ENCODE data around the gene GOLGA2.

Gene GOLGA2

DNA sequence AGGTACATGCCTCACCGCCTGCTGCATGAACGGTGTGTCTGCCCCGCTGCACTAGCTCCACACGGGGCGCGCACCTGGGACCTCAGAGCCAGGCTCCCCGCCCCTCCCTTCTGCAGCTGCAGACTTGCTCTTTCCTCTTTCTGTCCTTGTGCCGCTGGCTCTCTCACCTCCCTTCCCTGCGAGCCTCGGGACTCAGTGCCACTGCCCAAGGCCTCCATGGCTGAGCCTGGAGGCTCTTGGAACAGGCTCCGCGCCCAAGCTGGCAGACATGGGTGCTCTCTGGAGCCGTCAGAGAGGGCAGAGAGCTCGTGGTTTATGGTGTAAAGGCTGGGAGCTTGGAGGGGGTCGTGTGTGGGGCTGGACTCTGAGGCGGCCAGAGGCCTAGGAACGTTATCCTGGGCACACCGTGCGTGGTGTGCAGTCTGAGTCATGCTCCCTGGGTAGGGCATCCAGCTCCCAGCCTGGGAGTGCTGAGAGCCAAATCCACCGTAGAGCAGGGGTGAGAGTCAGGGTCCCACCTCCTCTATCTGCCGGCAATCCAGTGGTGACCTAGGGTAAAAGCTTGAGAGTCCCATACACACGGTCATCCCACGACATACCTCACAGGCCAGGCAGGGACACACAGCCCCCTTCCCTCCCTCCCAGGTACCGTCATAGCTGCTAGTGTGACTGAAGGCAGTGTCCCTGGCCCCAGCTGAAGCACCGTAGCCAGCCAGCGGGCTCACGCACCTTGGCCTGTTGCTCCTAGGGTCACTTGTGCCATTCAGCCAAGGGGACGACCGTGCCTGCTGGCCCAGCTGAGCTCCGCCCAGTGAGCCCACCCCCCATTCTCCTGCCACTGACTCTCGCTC lies 22.4 kb downstream of the GOLGA2 start:
- peak overlapping the region; percentile 4 for H3K9ac ChIP-seq (ENCODE audit: low read depth, low read length, poor library complexity)
- peak overlapping the region; percentile 61 for H2BK120ac ChIP-seq (ENCODE audit: low read depth, low read length)
- H3K79me1 ChIP-seq (ENCODE audit: low read depth, low read length) = peaks cover 3% of the 10 kb centered on the region
- no peak overlapping the region for H2AK5ac ChIP-seq (ENCODE audit: low read depth, low read length)
- H3K4me3 ChIP-seq (ENCODE audit: low read length in 2 of 2) = no peak overlapping the region
- H3K36me3 ChIP-seq (replicated peaks in 1 of 2; ENCODE audit: control insufficient read depth in 2 of 2, insufficient read depth in 2 of 2, low read length in 2 of 2) = peaks cover 32 to 49% of the 10 kb centered on the region in 2 donors
- no peak for DNase-seq (ENCODE audit: low spot score)
- no peak overlapping the region for H4K91ac ChIP-seq (ENCODE audit: low read depth, low read length, poor library complexity)
- H2BK15ac ChIP-seq (ENCODE audit: low read length) = no peak overlapping the region
- H2BK12ac ChIP-seq (ENCODE audit: low read length) = peak overlapping the region; percentile 58
- H3K14ac ChIP-seq (ENCODE audit: low read length) = peak overlapping the region; percentile 38
- H3K27ac ChIP-seq (replicated peaks; ENCODE audit: low read length) = no peak overlapping the region
- peak overlapping the region; percentile 75 for H2BK5ac ChIP-seq (ENCODE audit: low read length)
- peaks cover 0 to 1% of the 10 kb centered on the region in 2 donors for H3K9me3 ChIP-seq (replicated peaks in 1 of 2; ENCODE audit: control insufficient read depth in 2 of 2, insufficient read depth in 1 of 2, low read depth in 1 of 2, low read length in 2 of 2)
- H3K23ac ChIP-seq (ENCODE audit: low read depth, low read length, poor library complexity) = peak overlapping the region; percentile 89
- H3K27me3 ChIP-seq (ENCODE audit: control insufficient read depth in 3 of 3, insufficient read depth in 3 of 3, low read depth in 1 of 3, low read length in 3 of 3) = peaks cover 0 to 3% (median 0%) of the 10 kb centered on the region in 3 experiments
- no peak overlapping the region for H2AFZ ChIP-seq (ENCODE audit: low read length)
- H3K18ac ChIP-seq (ENCODE audit: low read length) = no peak overlapping the region
- H3K4ac ChIP-seq (ENCODE audit: low read length) = no peak overlapping the region
- no peak overlapping the region for H4K8ac ChIP-seq (ENCODE audit: low read depth, low read length)
- H3K4me1 ChIP-seq (ENCODE audit: control insufficient read depth in 2 of 2, insufficient read depth in 1 of 2, low read depth in 1 of 2, low read length in 2 of 2) = peaks cover 0 to 13% of the 10 kb centered on the region in 2 donors
- no CpG with 5 or more reads among the region's 31 CpGs for WGBS, 2 donors (ENCODE audit: extremely low coverage in 2 of 2, insufficient read length in 2 of 2, insufficient replicate concordance in 1 of 2)
- no peak overlapping the region for H3K4me2 ChIP-seq (ENCODE audit: insufficient read depth, low read length, poor library complexity, severe bottlenecking)

DNA sequence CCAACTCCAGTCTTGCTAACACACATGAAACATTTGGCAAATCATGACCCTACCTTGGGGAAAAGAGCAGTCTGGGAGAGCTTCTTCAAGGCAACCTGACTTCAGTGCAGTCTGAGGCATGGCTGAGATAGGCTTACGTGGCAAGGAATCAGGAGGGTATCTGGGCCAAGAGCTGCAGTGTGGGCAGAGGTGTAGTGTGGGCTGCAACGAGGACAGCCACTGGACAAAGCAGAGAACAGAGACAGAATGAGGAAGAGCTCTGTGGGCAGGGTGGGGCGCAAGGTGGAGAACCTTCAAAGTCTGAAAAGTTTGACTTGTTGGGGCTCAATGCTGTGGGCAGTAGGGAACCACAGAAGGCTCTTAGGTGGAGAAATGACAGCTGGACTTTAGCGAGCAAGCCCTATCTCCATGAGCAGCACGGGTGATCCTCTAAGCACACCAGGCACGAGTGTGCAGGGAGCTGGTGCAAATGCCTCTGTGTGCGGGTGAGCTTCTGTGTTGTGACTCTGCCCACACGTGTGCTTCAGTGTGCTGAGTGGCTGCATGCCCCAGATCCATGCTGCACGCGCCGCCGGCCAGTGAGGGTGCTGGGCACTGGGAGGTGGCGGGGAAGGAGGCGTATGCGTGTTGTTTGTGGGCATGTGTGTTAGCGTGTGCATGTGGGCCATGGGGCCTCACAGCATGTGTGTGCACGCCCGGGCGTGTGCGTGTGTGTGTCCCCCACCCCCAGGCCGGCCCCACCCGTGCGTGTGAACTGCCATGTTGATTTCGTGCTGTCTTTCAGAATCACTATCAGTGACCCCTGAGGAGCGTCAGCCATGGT lies 23.3 kb downstream of the GOLGA2 start:
- no peak for DNase-seq (ENCODE audit: low spot score)
- H2BK120ac ChIP-seq (ENCODE audit: low read depth, low read length) = no peak overlapping the region
- peaks cover 0 to 1% of the 10 kb centered on the region in 2 donors for H3K9me3 ChIP-seq (replicated peaks in 1 of 2; ENCODE audit: control insufficient read depth in 2 of 2, insufficient read depth in 1 of 2, low read depth in 1 of 2, low read length in 2 of 2)
- H3K4me1 ChIP-seq (ENCODE audit: control insufficient read depth in 2 of 2, insufficient read depth in 1 of 2, low read depth in 1 of 2, low read length in 2 of 2) = peaks cover 0 to 13% of the 10 kb centered on the region in 2 donors
- no peak overlapping the region for H2AK5ac ChIP-seq (ENCODE audit: low read depth, low read length)
- H2BK5ac ChIP-seq (ENCODE audit: low read length) = peak overlapping the region; percentile 75
- no CpG with 5 or more reads among the region's 25 CpGs for WGBS, 2 donors (ENCODE audit: extremely low coverage in 2 of 2, insufficient read length in 2 of 2, insufficient replicate concordance in 1 of 2)
- H3K23ac ChIP-seq (ENCODE audit: low read depth, low read length, poor library complexity) = peak overlapping the region; percentile 97
- H3K9ac ChIP-seq (ENCODE audit: low read depth, low read length, poor library complexity) = no peak overlapping the region
- no peak overlapping the region for H3K4me3 ChIP-seq (ENCODE audit: low read length in 2 of 2)
- H4K8ac ChIP-seq (ENCODE audit: low read depth, low read length) = no peak overlapping the region
- peaks cover 28 to 43% of the 10 kb centered on the region in 2 donors for H3K36me3 ChIP-seq (replicated peaks in 1 of 2; ENCODE audit: control insufficient read depth in 2 of 2, insufficient read depth in 2 of 2, low read length in 2 of 2)
- peaks cover 3% of the 10 kb centered on the region for H3K79me1 ChIP-seq (ENCODE audit: low read depth, low read length)
- H3K4me2 ChIP-seq (ENCODE audit: insufficient read depth, low read length, poor library complexity, severe bottlenecking) = no peak overlapping the region
- no peak overlapping the region for H3K14ac ChIP-seq (ENCODE audit: low read length)
- H3K27me3 ChIP-seq (ENCODE audit: control insufficient read depth in 3 of 3, insufficient read depth in 3 of 3, low read depth in 1 of 3, low read length in 3 of 3) = peaks cover 0 to 3% (median 0%) of the 10 kb centered on the region in 3 experiments
- no peak overlapping the region for H3K18ac ChIP-seq (ENCODE audit: low read length)
- H3K27ac ChIP-seq (replicated peaks; ENCODE audit: low read length) = no peak overlapping the region
- no peak overlapping the region for H2BK15ac ChIP-seq (ENCODE audit: low read length)
- no peak overlapping the region for H2AFZ ChIP-seq (ENCODE audit: low read length)
- H4K91ac ChIP-seq (ENCODE audit: low read depth, low read length, poor library complexity) = peak overlapping the region; percentile 46
- no peak overlapping the region for H2BK12ac ChIP-seq (ENCODE audit: low read length)
- no peak overlapping the region for H3K4ac ChIP-seq (ENCODE audit: low read length)

DNA sequence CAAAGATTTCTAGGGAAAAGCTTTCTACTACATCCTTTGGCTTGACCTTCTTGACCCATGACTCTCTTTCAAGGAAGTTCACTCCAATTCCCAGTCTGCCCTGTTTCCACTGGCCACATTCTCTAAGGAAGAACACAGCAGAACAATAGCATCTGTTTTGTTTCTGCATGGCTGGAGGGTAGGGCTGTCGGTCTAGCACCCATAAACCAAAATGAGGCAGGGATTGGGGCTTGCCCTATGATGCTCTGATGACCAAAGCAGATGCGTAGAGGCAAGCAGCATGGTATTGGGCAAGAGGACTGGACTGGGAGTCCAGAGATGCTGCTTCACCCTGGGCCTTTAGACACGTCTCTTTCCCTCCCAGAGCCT lies 24.1 kb downstream of the GOLGA2 start:
- Histone ChIP-seq H3K27me3 (ENCODE audit: control insufficient read depth in 3 of 3, insufficient read depth in 3 of 3, low read depth in 1 of 3, low read length in 3 of 3) (peaks cover 0 to 3% (median 0%) of the 10 kb centered on the region in 3 experiments), H2AFZ (ENCODE audit: low read length) (no peak overlapping the region), H3K27ac (replicated peaks; ENCODE audit: low read length) (no peak overlapping the region), H2BK5ac (ENCODE audit: low read length) (no peak overlapping the region), H3K23ac (ENCODE audit: low read depth, low read length, poor library complexity) (no peak overlapping the region), H2BK15ac (ENCODE audit: low read length) (no peak overlapping the region), H3K4ac (ENCODE audit: low read length) (no peak overlapping the region), H3K4me1 (ENCODE audit: control insufficient read depth in 2 of 2, insufficient read depth in 1 of 2, low read depth in 1 of 2, low read length in 2 of 2) (peaks cover 0 to 13% of the 10 kb centered on the region in 2 donors), H3K14ac (ENCODE audit: low read length) (no peak overlapping the region), H3K36me3 (replicated peaks in 1 of 2; ENCODE audit: control insufficient read depth in 2 of 2, insufficient read depth in 2 of 2, low read length in 2 of 2) (peaks cover 25 to 38% of the 10 kb centered on the region in 2 donors), H4K8ac (ENCODE audit: low read depth, low read length) (no peak overlapping the region), H3K4me2 (ENCODE audit: insufficient read depth, low read length, poor library complexity, severe bottlenecking) (no peak overlapping the region), H3K79me1 (ENCODE audit: low read depth, low read length) (peaks cover 3% of the 10 kb centered on the region), H2BK120ac (ENCODE audit: low read depth, low read length) (no peak overlapping the region), H2AK5ac (ENCODE audit: low read depth, low read length) (no peak overlapping the region), H3K18ac (ENCODE audit: low read length) (no peak overlapping the region), H3K9ac (ENCODE audit: low read depth, low read length, poor library complexity) (no peak overlapping the region), H4K91ac (ENCODE audit: low read depth, low read length, poor library complexity) (no peak overlapping the region), H3K9me3 (replicated peaks in 1 of 2; ENCODE audit: control insufficient read depth in 2 of 2, insufficient read depth in 1 of 2, low read depth in 1 of 2, low read length in 2 of 2) (peaks cover 0 to 1% of the 10 kb centered on the region in 2 donors), H2BK12ac (ENCODE audit: low read length) (no peak overlapping the region), H3K4me3 (ENCODE audit: low read length in 2 of 2) (no peak overlapping the region)
- no peak for DNase-seq (ENCODE audit: low spot score)
- no CpG with 5 or more reads among the region's 3 CpGs for WGBS, 2 donors (ENCODE audit: extremely low coverage in 2 of 2, insufficient read length in 2 of 2, insufficient replicate concordance in 1 of 2)

All from neuronal stem cell (in vitro differentiated cells).